Panc1 (cell line): Measurements from ENCODE around the gene UPF1. TPM values are rescaled to one million over a fixed set of nuclear protein-coding genes. Genes with fewer than 3 reads are reported as not detected.

Experiments
- ATAC-seq: fragments of 200-7000 bp; cut with Tn5 transposase; 2 replicates; pipeline ENCODE4 v1.9.1; 2020; ENCODE audit warnings: mild to moderate bottlenecking, moderate library complexity
- BruUV-seq: library from RNA; stranded (reverse); fragments of 400-500 nt; replicated peaks from 2 replicates; lab custom pipeline; 2021; lab: Mats Ljungman, UMichigan
- CTCF ChIA-PET: fragments of 300-600 bp; sonication (Branson Sonifier 250); formaldehyde crosslinking; loops from one replicate; lab custom pipeline; 2022; ENCODE audit warnings: antibody characterized with exemption; lab: Charles Lee
- POLR2A ChIA-PET: fragments of 300-600 bp; sonication (Branson Sonifier 250); formaldehyde crosslinking; loops from one replicate; lab custom pipeline; 2022; ENCODE audit warnings: antibody characterized with exemption; lab: Charles Lee
- DNase-seq: peaks from one replicate; pipeline ENCODE4 v3.0.0-alpha.2; 2010; ENCODE audit warnings: low read depth, low spot score
- H3K27ac ChIP-seq: 2 replicates; pipeline ENCODE4 v1.5.1; 2011; ENCODE audit warnings: mild to moderate bottlenecking, low read length, inconsistent platforms
- H3K27me3 ChIP-seq: fragments of 200-500 bp; sonication (Bioruptor generic); 2 replicates; pipeline ENCODE4 v1.6.0; 2014; ENCODE audit warnings: low read length, inconsistent platforms; ENCODE audit not compliant: control insufficient read depth, insufficient read depth
- H3K36me3 ChIP-seq: fragments of 200-500 bp; sonication (Bioruptor generic); 2 replicates; pipeline ENCODE4 v1.5.1; 2014; ENCODE audit warnings: inconsistent platforms, mild to moderate bottlenecking, low read length, moderate library complexity; ENCODE audit not compliant: control insufficient read depth, insufficient read depth
- H3K4me1 ChIP-seq: 2 replicates; pipeline ENCODE4 v1.5.1; 2011; ENCODE audit warnings: inconsistent platforms, mild to moderate bottlenecking, low read length, moderate library complexity; ENCODE audit not compliant: control insufficient read depth, insufficient read depth
- H3K4me3 ChIP-seq, 2 experiments: 2 replicates each; pipeline ENCODE4 v1.5.1; 2011 to 2012; ENCODE audit warnings: low read depth in 2 of 2, low read length in 2 of 2, mild to moderate bottlenecking in 2 of 2, inconsistent platforms in 1 of 2, moderate library complexity in 1 of 2
- H3K9me3 ChIP-seq: fragments of 200-500 bp; sonication (Bioruptor generic); 2 replicates; pipeline ENCODE4 v1.5.1; 2014; ENCODE audit warnings: low read depth, mild to moderate bottlenecking, inconsistent platforms, low read length, moderate library complexity; ENCODE audit not compliant: control insufficient read depth, insufficient read depth
- CTCF ChIP-seq: fragments of 450-650 bp; IDR thresholded peaks from 2 replicates; pipeline ENCODE4 v1.5.1; 2017; ENCODE audit warnings: mild to moderate bottlenecking
- POLR2AphosphoS5 ChIP-seq: IDR thresholded peaks from 2 replicates; pipeline ENCODE4 v1.6.1; 2012; ENCODE audit warnings: mild to moderate bottlenecking, low read depth, low read length, moderate library complexity
- REST ChIP-seq, 2 experiments: IDR thresholded peaks; 2 replicates each; pipeline ENCODE4 v1.6.1; 2011 to 2012; ENCODE audit warnings: low read depth in 2 of 2, control low read depth in 1 of 2, low read length in 1 of 2, mild to moderate bottlenecking in 1 of 2, moderate library complexity in 1 of 2; ENCODE audit not compliant: insufficient read depth in 1 of 2
- SIN3A ChIP-seq: IDR thresholded peaks from 2 replicates; pipeline ENCODE4 v1.6.1; 2012; ENCODE audit warnings: low read depth, mild to moderate bottlenecking, low read length, moderate library complexity, borderline replicate concordance; ENCODE audit not compliant: insufficient read depth
- TCF7L2 ChIP-seq: IDR thresholded peaks from 2 replicates; pipeline ENCODE4 v1.6.1; 2011; ENCODE audit warnings: mild to moderate bottlenecking, low read depth, low read length, inconsistent platforms
- in situ Hi-C: cut with HindIII; loops from 2 replicates; pipeline ENCODE4 v1.10.0; 2016; ENCODE audit warnings: low sequenced_read_pairs, low pct_unique_long_range_greater_than_20kb
- intact Hi-C: fragments of 100-400 bp; cut with micrococcal nuclease; formaldehyde crosslinking; loops from one replicate; pipeline ENCODE4 v1.10.0; 2022; ENCODE audit not compliant: unreplicated experiment
- total RNA-seq: library from RNA; stranded (reverse); gene quantifications from one replicate; pipeline ENCODE4 v1.2.1, GENCODE V29; 2021; ENCODE audit not compliant: unreplicated experiment

Gene UPF1
- total RNA-seq, 1 experiment from 2014 or later, result 62.2 TPM

- H3K36me3 ChIP-seq, result peaks cover 8% of the 10 kb centered on the region
- H3K27me3 ChIP-seq, result no peaks in the 10 kb centered on the region
- DNase-seq (no peak), ATAC-seq (no peak)
- TF ChIP-seq POLR2AphosphoS5, result no peak
- no peak for TF ChIP-seq SIN3A
- no peak for TF ChIP-seq REST (IDR thresholded peaks at IDR 0.05; ENCODE audit: insufficient read depth in 1 of 2, low read depth in 2 of 2, low read length in 1 of 2)
- no peak for TF ChIP-seq TCF7L2
- no peak for TF ChIP-seq CTCF
- BruUV-seq, result no TSS peak
- POLR2A ChIA-PET, result no interaction called here
- H3K4me3 ChIP-seq, result no peak overlapping the region
- intact Hi-C loops, result no loop called here
- no peaks in the 10 kb centered on the region for H3K9me3 ChIP-seq
- CTCF ChIA-PET, result no interaction called here
- H3K27ac ChIP-seq, result no peak overlapping the region
- in situ Hi-C loops, result no loop called here
- H3K4me1 ChIP-seq, result no peaks in the 10 kb centered on the region
Observed at GRCh38 chr19:18857223-18857622, 25.5 kb downstream of the UPF1 start.

- H3K27ac ChIP-seq, result no peak overlapping the region
- no peaks in the 10 kb centered on the region for H3K9me3 ChIP-seq
- ATAC-seq (no peak), DNase-seq (no peak)
- BruUV-seq, result no TSS peak
- TF ChIP-seq SIN3A (no peak), REST (IDR thresholded peaks at IDR 0.05; ENCODE audit: insufficient read depth in 1 of 2, low read depth in 2 of 2, low read length in 1 of 2) (no peak), TCF7L2 (no peak), POLR2AphosphoS5 (no peak), CTCF (no peak)
- in situ Hi-C loops, result no loop called here
- ChIA-PET POLR2A (interaction anchor here (0.6 kb wide), 1 partner anchor 111 kb away, joined by 9 read pairs; no protein-coding TSS in a partner anchor), CTCF (no interaction called here)
- no peaks in the 10 kb centered on the region for H3K27me3 ChIP-seq
- intact Hi-C loops, result no loop called here
- no peak overlapping the region for H3K4me3 ChIP-seq
- H3K36me3 ChIP-seq, result peaks cover 10% of the 10 kb centered on the region
- no peaks in the 10 kb centered on the region for H3K4me1 ChIP-seq
Observed at GRCh38 chr19:18858906-18859646, 27.3 kb downstream of the UPF1 start.
